ENCODE measurements around the gene SRCAP.

SRCAP gene

GRCh38 chr16:30740364-30741251 is 41.6 kb downstream of the SRCAP start:
- DNase-seq (ENCODE audit: extremely low spot score), result no peak
- TF ChIP-seq TARDBP (IDR thresholded peaks at IDR 0.05), result no peak
- ChIA-PET CTCF (interaction anchor here (0.8 kb wide), 1 partner anchor 19 kb away, joined by 3 read pairs; no protein-coding TSS in a partner anchor), POLR2A (no interaction called here)

GRCh38 chr16:30741461-30741914 is 42.5 kb downstream of the SRCAP start:
- ChIA-PET POLR2A (no interaction called here), CTCF (no interaction called here)
- TF ChIP-seq SP1 (IDR thresholded peaks at IDR 0.05) (no peak), ZNF384 (IDR thresholded peaks at IDR 0.05) (no peak), TARDBP (IDR thresholded peaks at IDR 0.05) (no peak)
- DNase-seq (ENCODE audit: extremely low spot score), result no peak

- no peak for DNase-seq (ENCODE audit: extremely low spot score)
- ChIA-PET CTCF (interaction anchor here (0.6 kb wide), 1 partner anchor 235 kb away, joined by 4 read pairs; no protein-coding TSS in a partner anchor), POLR2A (interaction anchor here (0.9 kb wide), 1 partner anchor 16 kb away, joined by 4 read pairs; no protein-coding TSS in a partner anchor)
- TF ChIP-seq LEF1 (IDR thresholded peaks at IDR 0.05; ENCODE audit: borderline replicate concordance) (no peak), ELF4 (IDR thresholded peaks at IDR 0.05) (no peak), SP1 (IDR thresholded peaks at IDR 0.05) (no peak), PKNOX1 (IDR thresholded peaks at IDR 0.05) (no peak), TARDBP (IDR thresholded peaks at IDR 0.05) (no peak), FOXA1 (IDR thresholded peaks at IDR 0.05) (no peak), ARNT (IDR thresholded peaks at IDR 0.05) (no peak), HDGF (IDR thresholded peaks at IDR 0.05; ENCODE audit: borderline replicate concordance) (no peak), BHLHE40 (IDR thresholded peaks at IDR 0.05; ENCODE audit: borderline replicate concordance) (no peak)
Observed at GRCh38 chr16:30743716-30744115, 44.7 kb downstream of the SRCAP start.

GRCh38 chr16:30744183-30744582 is 45.2 kb downstream of the SRCAP start:
- no peak for DNase-seq (ENCODE audit: extremely low spot score)
- POLR2A ChIA-PET, result interaction anchor here (0.9 kb wide), 1 partner anchor 16 kb away, joined by 4 read pairs; no protein-coding TSS in a partner anchor

GRCh38 chr16:30745082-30745481 is 46.1 kb downstream of the SRCAP start:
- no peak for DNase-seq (ENCODE audit: extremely low spot score)
- ChIA-PET CTCF (no interaction called here), POLR2A (no interaction called here)
- TF ChIP-seq FOXA1 (IDR thresholded peaks at IDR 0.05) (no peak), PKNOX1 (IDR thresholded peaks at IDR 0.05) (no peak), HDGF (IDR thresholded peaks at IDR 0.05; ENCODE audit: borderline replicate concordance) (no peak), FOXM1 (IDR thresholded peaks at IDR 0.05; ENCODE audit: borderline replicate concordance) (no peak), SUZ12 (IDR thresholded peaks at IDR 0.05) (no peak), NFRKB (IDR thresholded peaks at IDR 0.05) (no peak), ELF4 (IDR thresholded peaks at IDR 0.05) (no peak), SP1 (IDR thresholded peaks at IDR 0.05) (no peak), ARNT (IDR thresholded peaks at IDR 0.05) (no peak), L3MBTL2 (conservative IDR thresholded peaks at IDR 0.05) (no peak), TARDBP (IDR thresholded peaks at IDR 0.05) (no peak), ZNF384 (IDR thresholded peaks at IDR 0.05) (no peak), BHLHE40 (IDR thresholded peaks at IDR 0.05; ENCODE audit: borderline replicate concordance) (no peak), LEF1 (IDR thresholded peaks at IDR 0.05; ENCODE audit: borderline replicate concordance) (no peak), FOXK2 (IDR thresholded peaks at IDR 0.05) (no peak), CTBP1 (IDR thresholded peaks at IDR 0.05; ENCODE audit: borderline replicate concordance) (no peak)

More at GRCh38 chr16:30744183-30744582, 45.2 kb downstream of the SRCAP start:
- TF ChIP-seq NFRKB (IDR thresholded peaks at IDR 0.05) (no peak), HDGF (IDR thresholded peaks at IDR 0.05; ENCODE audit: borderline replicate concordance) (no peak), ELF4 (IDR thresholded peaks at IDR 0.05) (no peak), PKNOX1 (IDR thresholded peaks at IDR 0.05) (no peak), FOXA1 (IDR thresholded peaks at IDR 0.05) (no peak), ARNT (IDR thresholded peaks at IDR 0.05) (no peak), FOXK2 (IDR thresholded peaks at IDR 0.05) (no peak), SUZ12 (IDR thresholded peaks at IDR 0.05) (no peak), FOXM1 (IDR thresholded peaks at IDR 0.05; ENCODE audit: borderline replicate concordance) (no peak), SP1 (IDR thresholded peaks at IDR 0.05) (no peak), L3MBTL2 (conservative IDR thresholded peaks at IDR 0.05) (no peak), BHLHE40 (IDR thresholded peaks at IDR 0.05; ENCODE audit: borderline replicate concordance) (no peak)
- CTCF ChIA-PET, result no interaction called here

GRCh38 chr16:30746638-30747175 is 47.7 kb downstream of the SRCAP start:
- CTCF ChIA-PET, result no interaction called here
- TF ChIP-seq FOXK2 (IDR thresholded peaks at IDR 0.05) (no peak), ZNF384 (IDR thresholded peaks at IDR 0.05) (no peak), FOXM1 (IDR thresholded peaks at IDR 0.05; ENCODE audit: borderline replicate concordance) (no peak), ARNT (IDR thresholded peaks at IDR 0.05) (no peak), TARDBP (IDR thresholded peaks at IDR 0.05) (no peak), LEF1 (IDR thresholded peaks at IDR 0.05; ENCODE audit: borderline replicate concordance) (no peak), FOXA1 (IDR thresholded peaks at IDR 0.05) (no peak), BHLHE40 (IDR thresholded peaks at IDR 0.05; ENCODE audit: borderline replicate concordance) (no peak), SP1 (IDR thresholded peaks at IDR 0.05) (no peak), HDGF (IDR thresholded peaks at IDR 0.05; ENCODE audit: borderline replicate concordance) (no peak), CTBP1 (IDR thresholded peaks at IDR 0.05; ENCODE audit: borderline replicate concordance) (no peak), ELF4 (IDR thresholded peaks at IDR 0.05) (no peak)
- POLR2A ChIA-PET, result interaction anchor here (1.0 to 3.0 kb wide), 15 partner anchors 9 to 128 kb away, joined by 3 to 52 read pairs (median 13); partner anchors contain the start of genes CFAP119, FBRS and ZNF629
- DNase-seq (ENCODE audit: extremely low spot score), result no peak
